Amniotic stem cell (primary cell): Measurements from ENCODE around the gene CRMP1.

Source experiments
- DNase-seq: peaks from one replicate; lab custom pipeline; 2025; lab: John Stamatoyannopoulos, UW

The CRMP1 gene

GRCh38 chr4:5893004-5893580 lies at the start of gene CRMP1:
Gene CRMP1 (minus strand): TSS chr4:5893086. CDS start chr4:5892969, 117 bp downstream.
- DNase-seq: no peak

GRCh38 chr4:5941601-5942000 lies 48.7 kb upstream of the CRMP1 start:
- no peak for DNase-seq

GRCh38 chr4:5940470-5941203 lies 47.8 kb upstream of the CRMP1 start:
- no peak for DNase-seq

GRCh38 chr4:5933996-5934831 lies 41.3 kb upstream of the CRMP1 start:
- no peak for DNase-seq

GRCh38 chr4:5933116-5933515 lies 40.2 kb upstream of the CRMP1 start:
- no peak for DNase-seq

- no peak for DNase-seq
Measured at GRCh38 chr4:5932035-5932568, 39.2 kb upstream of the CRMP1 start.

- DNase-seq: no peak
Measured at GRCh38 chr4:5931526-5931925, 38.6 kb upstream of the CRMP1 start.

- no peak for DNase-seq
Measured at GRCh38 chr4:5930876-5931275, 38.0 kb upstream of the CRMP1 start.

GRCh38 chr4:5930456-5930855 lies 37.6 kb upstream of the CRMP1 start:
- no peak for DNase-seq

GRCh38 chr4:5928844-5929420 lies 36.0 kb upstream of the CRMP1 start:
- DNase-seq: no peak

GRCh38 chr4:5928274-5928673 lies 35.4 kb upstream of the CRMP1 start:
- DNase-seq: no peak

- no peak for DNase-seq
Measured at GRCh38 chr4:5927747-5928146, 34.9 kb upstream of the CRMP1 start.

GRCh38 chr4:5927116-5927515 lies 34.2 kb upstream of the CRMP1 start:
- no peak for DNase-seq

GRCh38 chr4:5926598-5926997 lies 33.7 kb upstream of the CRMP1 start:
- DNase-seq: no peak

- DNase-seq: no peak
Measured at GRCh38 chr4:5925419-5926200, 32.7 kb upstream of the CRMP1 start.

GRCh38 chr4:5924461-5925125 lies 31.7 kb upstream of the CRMP1 start:
- DNase-seq: no peak

GRCh38 chr4:5923376-5923775 lies 30.5 kb upstream of the CRMP1 start:
- no peak for DNase-seq

GRCh38 chr4:5922556-5922955 lies 29.7 kb upstream of the CRMP1 start:
- no peak for DNase-seq

- DNase-seq: no peak
Measured at GRCh38 chr4:5921981-5922380, 29.1 kb upstream of the CRMP1 start.

GRCh38 chr4:5921101-5921980 lies 28.5 kb upstream of the CRMP1 start:
- DNase-seq: no peak
